ENCODE results near the gene GNAO1.

Gene GNAO1

DNA sequence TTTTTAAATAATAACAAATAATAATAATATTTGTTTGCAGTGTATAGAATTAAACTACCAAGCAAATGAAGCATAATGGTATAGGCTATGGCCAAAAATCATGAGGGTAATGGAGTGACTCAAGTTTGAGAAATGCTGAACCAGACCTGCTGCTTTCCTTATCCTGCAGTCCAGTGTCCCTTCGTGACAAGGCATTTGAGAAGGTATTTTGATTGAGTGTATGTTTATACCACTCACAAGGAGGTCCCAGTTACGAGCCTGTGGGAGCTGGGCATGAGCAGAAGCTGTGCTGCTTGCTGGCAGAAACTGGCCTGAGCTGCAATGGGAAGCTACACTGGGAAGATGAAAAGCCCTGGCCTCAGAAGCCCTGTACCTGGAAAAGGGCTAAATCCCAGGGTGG, 50.3 kb downstream of the GNAO1 start:
- DNase-seq (ENCODE audit: low spot score): no peak

DNA sequence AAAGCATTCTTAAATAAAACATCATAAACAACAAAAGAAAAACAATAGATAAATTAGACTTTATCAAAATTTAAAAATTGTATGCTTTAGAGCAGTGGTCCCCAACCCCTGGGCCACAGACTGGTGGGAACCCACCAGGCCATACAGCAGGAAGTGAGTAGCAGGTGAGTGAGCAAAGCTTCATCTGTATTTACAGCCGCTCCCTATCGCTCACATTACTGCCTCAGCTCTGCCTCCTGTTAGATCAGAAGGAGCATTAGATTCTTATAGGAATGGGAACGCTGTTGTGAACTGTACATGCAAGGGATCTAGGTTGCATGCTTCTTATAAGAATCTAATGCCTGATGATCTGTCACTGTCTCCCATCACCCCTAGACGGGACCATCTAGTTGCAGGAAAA, 51.5 kb downstream of the GNAO1 start:
- DNase-seq (ENCODE audit: low spot score): no peak

DNA sequence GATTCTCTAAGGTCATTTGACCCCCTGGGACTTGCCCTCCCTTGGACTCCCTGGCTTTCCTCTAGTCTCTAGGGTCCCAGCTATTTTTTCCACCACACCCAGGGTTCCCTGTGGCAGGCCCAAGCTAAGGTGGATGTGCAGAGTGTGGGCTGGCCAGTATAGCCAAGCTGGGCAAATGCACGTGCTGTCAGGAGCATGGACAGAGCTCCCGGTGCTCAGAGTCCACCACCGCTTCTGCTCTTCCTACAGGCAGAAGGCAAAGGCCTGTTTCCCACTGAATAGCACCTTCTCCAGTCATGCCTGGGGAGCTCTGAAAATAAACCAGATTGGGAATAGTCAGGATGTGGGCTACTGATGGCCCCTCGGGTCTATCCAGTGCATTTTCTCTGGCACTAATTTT, 53.3 kb downstream of the GNAO1 start:
- DNase-seq (ENCODE audit: low spot score): no peak

DNA sequence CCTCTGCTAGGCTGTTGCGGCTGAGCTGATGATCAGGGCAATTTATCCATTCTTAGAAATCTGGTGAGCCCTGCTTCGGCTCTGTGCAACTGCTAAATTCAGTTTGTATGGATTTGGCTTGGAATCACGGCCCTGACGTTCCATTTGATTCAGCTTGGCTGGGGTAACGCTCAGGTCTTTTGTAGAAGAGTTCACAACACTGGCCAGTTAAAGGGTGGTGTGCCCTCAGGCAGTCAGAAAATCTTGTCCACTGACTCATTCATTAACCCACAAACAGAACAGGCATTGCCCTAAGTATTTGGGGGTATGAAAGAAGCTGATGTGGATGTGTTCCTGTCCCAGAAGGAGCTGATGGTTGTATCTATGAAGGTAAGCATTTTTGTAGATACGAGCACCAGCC, 53.9 kb downstream of the GNAO1 start:
- no peak for DNase-seq (ENCODE audit: low spot score)

DNA sequence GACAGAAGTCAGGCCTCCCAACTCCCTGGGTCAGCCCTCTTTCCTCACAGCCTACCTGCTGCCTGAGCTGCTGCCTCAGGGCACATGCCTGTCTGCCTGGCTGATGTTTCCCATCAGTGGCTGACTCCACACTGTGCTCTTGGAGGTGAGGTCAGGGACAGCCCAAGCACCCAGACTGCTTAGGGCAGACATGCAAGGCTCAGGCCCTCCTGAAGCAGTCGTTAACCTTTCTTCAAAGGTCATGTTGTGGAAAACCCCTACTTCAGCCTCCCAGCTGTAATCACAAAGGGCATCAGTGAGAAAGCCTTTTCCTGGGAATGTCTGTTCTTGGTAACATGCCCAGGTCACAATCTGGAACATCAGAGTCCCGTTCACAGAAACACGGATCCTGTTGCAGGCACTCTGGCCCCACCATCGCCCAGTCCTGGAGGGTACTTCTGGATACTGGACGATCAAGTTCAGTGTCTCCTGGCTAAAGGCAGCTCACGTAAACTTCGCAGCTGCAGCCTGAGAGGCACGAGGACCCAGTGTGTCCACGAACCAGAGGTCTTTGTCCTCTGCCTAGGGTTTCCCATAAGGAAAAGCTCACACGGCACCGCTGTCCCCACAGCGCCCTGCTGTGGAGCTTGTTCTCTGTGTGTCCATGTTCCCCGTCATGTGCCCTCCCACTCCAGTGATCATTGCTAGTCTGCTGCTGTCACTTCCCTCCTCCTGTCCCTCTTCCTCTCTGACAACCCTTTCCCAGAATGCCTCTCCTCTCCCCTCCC, 54.9 kb downstream of the GNAO1 start:
- DNase-seq (ENCODE audit: low spot score): no peak

DNA sequence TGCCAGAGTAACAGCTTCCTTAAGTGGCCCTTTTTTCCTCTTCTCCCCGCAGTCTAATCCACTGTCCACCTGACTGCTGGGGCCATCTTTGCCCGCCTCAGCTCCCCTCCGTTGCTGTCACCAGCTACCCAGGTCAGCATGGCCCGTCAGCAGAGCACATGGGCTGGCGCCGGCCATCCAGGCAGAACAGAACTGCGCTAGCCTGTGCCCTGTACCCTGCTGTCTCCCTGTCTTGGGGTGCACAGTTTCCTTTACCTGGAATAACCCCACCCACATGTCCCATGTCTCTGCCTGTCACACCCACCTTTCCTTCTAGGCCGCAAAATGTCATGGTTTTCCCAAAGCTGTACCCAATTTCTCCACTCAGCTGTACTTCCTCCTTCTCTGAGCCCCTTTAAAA, 55.7 kb downstream of the GNAO1 start:
- no peak for DNase-seq (ENCODE audit: low spot score)

DNA sequence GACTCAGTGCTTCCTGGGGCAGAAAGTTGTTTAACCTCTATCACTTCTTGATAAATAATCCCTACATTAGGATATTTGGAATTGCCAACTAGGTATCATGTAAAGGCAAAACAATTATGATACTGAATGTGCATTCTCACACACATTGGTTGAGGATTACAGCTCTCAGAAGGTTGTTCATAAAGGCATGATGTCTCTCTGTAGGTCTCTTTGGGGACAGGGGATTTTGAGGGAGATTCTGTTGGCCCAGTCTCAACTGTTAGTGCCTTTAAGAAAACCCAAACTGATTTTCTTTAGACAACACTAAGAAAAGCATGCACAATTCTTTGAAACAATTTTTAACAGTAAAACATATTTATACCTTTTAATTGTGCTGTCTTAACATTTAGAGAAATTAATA, 56.5 kb downstream of the GNAO1 start:
- DNase-seq (ENCODE audit: low spot score): no peak

DNA sequence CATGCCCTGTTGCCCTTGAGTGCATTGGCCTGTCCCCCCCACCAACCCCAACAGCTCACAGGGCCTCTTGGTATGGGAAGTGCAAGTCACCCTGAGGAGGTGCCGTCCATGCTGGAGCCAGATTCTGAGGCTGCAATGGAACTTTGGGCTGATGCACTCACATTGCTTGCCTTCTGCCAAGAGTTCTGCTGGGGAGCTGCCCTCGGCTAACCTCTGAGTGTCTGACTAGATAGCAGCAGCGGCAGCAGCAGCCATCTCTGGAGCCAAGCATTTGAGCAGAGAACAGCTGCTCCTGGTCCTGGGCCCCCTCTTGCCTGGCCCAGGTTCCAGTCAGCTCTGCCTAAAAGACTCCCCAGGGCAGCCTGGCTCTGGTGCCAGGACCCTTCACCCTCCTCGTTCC, 61.5 kb downstream of the GNAO1 start:
- peak; percentile 66 for DNase-seq (ENCODE audit: low spot score)

DNA sequence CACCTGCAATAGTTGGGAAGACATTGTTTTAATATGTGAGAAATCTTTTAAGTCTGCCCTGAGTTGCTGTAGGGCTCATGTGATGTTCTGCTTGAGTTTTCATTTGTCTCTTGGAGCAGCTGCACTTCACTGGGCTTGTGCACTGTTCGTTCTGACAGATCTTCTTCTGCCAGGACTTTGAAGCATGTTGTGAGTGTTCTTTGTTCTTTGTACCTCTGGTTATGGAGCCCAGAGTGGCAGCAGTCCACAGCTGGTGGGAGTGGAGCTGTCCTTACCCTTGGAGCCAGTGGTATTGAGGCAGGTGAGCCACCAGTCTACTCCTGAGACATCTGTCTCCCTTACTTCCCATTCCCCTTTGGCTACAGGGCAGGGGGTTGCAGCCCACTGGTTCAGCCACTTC, 64.6 kb downstream of the GNAO1 start:
- DNase-seq (ENCODE audit: low spot score): no peak

DNA sequence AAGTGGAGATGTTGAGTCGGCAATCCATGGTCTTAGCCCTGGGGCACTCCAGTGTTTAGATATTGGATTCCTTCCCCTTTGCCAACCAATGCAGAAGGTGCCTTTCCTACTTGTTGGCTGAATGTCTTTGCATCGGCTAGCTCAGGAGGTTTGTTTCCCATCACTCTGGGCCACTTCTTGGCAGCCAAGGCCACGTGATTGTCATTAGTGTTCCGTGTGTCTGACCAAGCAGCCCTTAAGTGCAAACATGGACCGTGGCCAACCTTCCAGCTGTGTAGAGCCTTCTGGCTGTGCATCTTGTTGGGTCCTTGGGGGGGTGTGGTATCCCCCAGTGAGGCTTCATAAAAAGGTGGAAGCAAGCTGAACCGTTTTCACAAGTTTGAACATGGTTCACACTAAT, 66.0 kb downstream of the GNAO1 start:
- peak; percentile 55 for DNase-seq (ENCODE audit: low spot score)

DNA sequence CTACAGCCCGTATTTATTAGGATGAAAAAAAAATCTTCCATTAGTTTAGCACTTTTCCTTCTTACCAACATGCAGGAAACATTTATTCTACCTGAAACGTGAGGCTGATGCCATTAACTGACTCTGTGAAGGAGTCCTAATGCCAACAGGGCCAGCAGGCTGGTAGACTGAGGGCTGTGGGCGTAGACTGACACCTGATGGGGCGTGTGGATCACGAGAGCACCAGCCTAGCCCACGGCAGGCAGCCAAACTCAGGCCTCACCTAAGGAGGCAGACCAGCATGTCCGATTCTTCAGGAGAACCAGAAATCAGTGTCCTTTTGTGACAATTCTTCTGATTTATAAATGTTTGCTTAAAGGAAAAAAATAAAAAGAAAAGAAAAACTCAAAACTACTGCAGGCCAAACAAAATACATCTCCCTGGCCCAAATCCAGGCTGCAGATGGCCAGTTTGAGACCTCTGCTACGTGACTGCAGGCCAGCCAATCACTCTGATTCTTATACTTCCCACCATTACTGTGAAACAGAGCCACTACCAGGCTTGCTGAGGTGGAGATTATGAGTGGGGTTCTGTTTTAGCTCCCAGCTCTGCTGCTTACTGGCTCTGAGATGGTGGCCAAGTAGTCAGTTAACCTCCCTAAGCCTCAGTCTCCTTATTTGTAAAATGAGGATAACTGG, 66.5 kb downstream of the GNAO1 start:
- DNase-seq (ENCODE audit: low spot score): peak; percentile 62

DNA sequence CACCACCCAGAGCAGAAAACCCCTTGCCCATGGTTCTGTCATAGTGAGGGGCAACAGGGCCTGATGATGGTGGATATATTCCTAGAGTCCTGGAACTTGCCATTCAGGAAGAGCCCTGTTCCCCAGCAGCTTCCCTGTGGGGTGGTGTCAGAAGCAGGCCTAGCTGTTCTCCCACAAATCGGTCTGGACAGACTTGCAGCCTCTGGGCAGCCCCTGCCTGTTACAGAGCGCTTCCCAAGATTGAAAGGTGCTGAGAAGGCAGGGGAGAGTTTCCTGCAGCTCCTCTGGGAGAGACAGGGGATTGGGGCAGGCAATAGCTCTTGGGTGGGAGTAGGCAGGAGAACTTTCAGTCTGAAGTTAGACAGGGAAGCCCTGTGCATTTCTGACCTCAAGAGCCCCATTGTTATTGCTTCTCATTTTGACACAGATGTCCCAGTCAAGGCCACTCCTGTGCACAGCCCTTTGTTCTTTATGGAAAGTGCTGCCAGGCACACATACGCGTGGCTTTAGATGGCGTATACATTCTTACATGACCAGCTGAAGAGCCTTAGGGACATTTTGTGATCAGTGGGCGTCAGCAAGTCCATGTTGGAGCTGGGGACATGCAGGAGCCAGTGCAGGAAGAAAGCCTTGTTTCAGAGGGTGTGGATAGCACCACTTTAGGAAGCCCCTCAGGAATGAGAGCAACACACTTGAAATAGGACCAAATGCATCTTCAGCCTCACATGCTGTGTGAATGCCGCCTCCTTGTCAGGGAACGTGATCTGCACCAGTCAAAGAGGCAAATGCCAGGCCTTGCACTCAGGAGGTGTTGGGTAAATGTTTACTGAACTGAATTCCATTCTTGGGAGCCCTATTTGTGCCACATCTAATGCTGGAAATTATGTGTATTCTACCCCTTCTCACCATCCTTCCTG, 67.5 kb downstream of the GNAO1 start:
- DNase-seq (ENCODE audit: low spot score): peak; percentile 49

DNA sequence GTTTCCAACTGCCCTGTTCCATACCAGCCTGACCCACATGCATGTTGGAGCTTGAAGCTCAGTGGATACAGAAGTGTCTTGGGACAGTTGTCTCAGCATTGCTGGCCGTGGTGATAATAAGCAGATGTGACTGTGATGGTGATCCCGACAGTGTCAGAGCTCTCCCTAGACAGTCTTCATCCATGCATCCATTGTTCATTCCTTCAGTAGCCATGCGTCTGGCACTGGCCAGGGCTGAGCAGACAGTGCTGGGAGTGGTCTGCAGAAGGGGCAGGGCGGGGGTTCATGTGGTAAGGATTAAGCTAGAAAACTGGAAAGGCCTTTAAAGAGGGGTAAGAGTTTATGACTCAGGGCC, 68.1 kb downstream of the GNAO1 start:
- no peak for DNase-seq (ENCODE audit: low spot score)

DNA sequence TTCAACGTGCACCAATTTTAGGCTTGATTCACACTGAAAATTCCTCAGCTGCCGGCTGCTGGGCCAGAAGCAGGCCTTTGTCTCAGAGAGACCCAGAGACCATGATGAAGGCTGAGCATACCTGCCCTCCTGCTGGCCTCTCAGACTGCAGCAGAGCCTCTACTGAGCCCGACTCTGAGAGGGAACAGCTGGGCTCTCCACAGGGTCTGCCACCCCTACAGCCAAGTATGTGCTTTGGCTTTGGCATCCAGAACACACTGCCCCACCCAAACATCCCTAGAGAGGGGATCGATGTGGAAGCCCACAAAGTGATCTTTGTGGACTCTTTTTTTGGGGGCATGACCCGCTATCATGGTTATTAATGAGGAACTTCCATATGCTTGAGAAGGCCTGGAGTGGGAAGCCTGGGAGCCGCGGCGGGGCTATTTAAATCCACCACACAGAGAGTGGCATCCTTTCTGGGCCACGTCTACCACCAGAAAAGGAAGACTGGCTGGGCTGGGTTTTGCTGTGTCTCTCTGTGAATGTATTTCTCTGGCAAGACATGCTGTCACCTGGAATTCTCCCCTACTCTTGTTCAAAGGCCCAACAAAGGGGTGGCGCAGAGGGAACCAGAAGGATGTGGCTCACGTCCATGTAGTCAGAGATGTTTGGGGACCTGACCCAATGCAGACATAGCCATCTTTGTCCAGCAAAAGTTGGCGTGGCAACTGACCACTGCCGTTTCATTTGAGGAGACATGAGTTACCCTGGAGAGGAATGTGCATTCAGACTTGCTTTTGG, 69.3 kb downstream of the GNAO1 start:
- peak; percentile 38 for DNase-seq (ENCODE audit: low spot score)

DNA sequence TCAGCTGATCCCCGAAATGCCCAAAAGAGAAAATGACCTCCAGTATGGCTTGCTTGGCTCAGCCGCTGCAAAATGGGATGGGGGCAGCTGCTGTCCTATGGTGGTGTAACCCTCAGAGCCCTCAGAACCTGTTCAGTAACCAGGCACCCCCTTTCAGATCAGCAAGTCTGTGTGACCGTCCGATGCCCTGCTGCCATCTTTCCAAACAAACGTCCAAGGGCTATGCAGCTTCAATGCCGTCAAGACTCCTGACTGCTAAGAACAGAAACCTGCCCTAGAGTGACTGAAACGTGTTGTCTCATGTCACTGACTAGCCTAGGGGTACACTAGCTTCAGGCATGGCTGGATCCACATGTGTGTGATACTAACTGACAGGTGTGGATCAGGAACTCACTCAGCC, 70.4 kb downstream of the GNAO1 start:
- peak; percentile 61 for DNase-seq (ENCODE audit: low spot score)

DNA sequence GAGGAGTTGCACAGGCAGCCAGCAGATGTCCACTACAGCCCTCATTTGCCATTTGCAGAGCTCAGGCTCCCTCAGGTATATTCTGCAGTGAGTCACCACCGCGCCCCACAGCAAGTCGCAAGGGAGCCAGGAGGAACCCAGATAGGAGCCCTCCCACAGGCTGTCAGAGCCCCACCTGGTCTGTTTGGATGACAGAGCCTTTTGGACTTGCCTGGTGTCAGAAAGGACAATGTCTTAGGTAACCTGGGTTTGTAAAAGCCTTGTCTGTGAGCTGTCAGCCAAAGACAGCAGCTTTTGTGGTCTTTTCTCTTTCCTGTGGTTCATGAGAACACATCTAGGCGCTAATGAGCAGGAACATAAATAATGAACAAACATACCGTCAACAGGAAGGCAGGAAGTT, 70.9 kb downstream of the GNAO1 start:
- DNase-seq (ENCODE audit: low spot score): peak; percentile 36

DNA sequence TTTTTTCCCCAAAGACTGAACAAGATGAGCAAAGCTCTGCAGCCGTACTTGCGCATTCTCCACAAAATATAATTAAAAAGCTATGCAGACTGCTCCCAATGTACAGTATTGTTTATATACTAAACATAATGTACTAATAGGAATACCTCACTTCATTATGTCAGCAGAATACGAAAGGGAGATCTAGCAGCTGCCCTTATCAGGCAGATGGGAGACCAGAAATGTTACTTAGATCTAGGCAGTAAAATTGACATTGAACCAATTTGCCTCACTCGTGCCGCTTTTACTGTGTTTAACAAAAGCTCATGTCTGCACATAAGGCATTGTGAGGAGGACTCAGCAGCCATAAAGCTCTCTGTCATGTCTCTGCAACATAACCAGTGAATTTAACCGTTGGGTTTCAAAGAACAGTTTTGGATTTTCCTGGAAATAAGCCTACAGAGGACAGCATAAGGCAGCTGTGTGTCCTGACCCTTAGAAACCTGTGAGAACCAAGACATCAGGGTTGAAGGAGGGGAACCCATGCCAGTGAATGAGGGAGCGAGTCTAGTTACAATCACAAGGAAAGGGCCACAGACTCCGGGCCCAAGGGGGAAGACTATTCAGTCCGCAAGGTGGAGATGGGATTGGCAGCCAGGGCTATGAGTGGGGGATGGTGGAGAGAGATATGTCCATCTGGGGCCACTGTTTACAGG, 71.4 kb downstream of the GNAO1 start:
- no peak for DNase-seq (ENCODE audit: low spot score)

DNA sequence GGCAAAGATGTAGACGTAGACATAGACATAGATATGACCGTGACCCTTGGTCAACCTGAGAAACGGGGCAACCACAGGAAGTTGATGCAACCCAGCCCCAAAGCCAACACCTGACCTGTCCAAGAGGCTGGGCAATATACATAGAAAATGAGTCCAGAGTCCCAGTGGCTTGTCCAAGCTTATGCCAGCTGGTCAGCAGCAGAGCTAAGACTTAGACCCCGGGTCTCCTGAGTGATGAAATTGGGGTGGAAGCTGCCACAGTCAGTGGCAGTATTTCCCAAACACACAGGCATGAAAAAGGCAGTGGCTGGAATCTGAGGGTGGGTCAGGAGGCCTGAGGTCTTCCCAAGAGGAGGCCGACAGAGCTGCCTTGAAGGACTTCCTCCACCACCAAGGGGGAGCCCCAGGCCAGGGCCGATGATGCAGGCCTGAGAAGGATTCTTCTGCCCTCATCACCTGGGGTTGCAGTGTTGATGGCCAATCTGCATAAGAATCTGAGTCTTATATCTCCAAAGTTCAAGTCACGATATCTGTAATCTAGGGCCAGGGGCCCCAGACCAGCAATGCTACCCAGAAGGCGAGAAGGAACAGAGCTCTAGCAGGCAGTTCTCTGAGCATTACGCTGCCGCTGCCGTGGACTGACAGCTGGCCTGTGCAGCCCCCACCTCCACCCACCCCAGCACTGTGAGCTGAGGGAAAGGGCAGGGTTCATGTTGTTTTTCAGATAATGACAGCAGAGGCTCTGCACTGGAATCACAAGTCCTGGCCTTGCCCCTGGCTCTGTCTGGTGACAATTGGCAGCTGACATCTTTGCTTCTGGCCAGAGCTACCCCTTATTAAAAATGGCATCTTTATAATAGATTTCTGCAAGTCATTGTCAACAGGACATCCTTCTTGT, 72.7 kb downstream of the GNAO1 start:
- DNase-seq (ENCODE audit: low spot score): no peak

DNA sequence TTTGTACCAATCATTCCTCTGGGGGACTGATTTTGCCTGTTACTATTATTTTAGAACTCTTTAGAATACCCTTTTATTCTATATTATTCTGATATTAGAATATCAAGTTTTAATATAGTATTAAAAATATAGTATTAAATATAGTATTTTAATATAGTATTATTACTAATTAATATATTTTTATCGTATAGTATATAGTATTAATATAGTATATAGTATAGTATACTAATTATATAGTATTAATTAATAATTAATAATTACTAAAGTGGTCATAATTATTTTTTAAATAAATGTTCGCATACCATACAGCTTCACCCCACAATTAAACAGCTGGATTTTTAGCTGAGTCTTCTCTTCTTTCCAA, 73.3 kb downstream of the GNAO1 start:
- DNase-seq (ENCODE audit: low spot score): no peak

DNA sequence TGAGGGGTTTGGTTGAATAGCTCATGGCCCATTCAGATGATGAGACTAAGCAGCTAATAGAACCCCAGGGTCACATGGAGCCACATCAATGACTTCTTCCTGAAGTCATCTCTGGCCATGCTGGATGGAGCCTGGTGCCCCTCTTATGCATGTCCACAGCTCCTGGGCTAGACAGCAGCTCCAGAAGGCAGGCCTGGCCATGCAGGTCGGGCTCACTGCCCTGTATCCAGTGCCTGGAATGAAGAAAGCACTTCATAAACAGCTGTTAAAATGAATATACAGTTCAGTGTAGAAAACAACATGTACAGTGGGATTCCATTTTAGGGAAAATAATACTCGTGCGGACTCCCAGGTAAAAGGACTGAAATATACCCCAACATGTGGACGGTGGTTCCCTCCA, 73.9 kb downstream of the GNAO1 start:
- DNase-seq (ENCODE audit: low spot score): no peak

DNA sequence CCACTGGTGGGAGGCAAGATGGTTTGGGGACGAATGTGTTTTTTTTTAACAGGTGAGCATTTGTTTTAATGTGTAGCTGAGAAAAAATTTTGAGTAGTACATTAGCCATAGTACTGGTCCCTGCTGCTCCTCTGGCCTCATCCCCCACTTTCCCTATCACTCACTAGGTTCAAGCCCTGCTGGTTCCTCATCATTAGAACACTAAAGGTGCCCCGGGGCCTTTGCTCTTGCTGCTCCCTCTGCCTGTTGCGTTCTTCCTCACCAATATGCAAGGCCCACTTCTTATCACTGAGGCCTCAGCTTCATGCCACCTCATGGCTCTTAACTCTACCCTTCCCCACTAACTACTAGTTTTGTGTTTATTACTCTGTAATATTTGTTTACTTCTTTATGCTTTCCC, 74.5 kb downstream of the GNAO1 start:
- no peak for DNase-seq (ENCODE audit: low spot score)

Data from left forelimb (tissue), 1 donor.